HG02943 (cell line): ENCODE results near the gene RUFY3.
A peak's percentile ranks its signal among the peaks of the same experiment; 100 is the strongest.
"Not testable (repeated sequence)": the region's sequence is repeated elsewhere in the genome, so short reads cannot be mapped to it uniquely, and the experiment has no call there.

Source experiments
- ATAC-seq: cut with Tn5 transposase; IDR thresholded peaks from one replicate; pipeline ENCODE4 v1.9.1; 2021; ENCODE audit warnings: mild to moderate bottlenecking, low read depth, moderate library complexity; ENCODE audit not compliant: unreplicated experiment

RUFY3 gene

DNA sequence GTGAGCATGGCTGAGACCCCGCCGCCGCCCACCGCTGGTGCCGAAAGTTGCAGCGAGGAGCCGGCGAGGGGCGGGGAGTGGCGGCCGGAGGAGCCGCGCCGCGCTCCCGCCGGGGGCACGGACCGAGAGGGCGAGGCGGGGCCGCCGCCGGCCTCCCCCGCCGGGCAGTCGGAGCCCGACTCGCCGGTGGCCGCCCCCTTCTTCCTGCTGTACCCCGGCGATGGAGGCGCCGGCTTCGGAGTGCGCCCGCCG, 16.9 kb upstream of the RUFY3 start:
- ATAC-seq, result peak; percentile 43

DNA sequence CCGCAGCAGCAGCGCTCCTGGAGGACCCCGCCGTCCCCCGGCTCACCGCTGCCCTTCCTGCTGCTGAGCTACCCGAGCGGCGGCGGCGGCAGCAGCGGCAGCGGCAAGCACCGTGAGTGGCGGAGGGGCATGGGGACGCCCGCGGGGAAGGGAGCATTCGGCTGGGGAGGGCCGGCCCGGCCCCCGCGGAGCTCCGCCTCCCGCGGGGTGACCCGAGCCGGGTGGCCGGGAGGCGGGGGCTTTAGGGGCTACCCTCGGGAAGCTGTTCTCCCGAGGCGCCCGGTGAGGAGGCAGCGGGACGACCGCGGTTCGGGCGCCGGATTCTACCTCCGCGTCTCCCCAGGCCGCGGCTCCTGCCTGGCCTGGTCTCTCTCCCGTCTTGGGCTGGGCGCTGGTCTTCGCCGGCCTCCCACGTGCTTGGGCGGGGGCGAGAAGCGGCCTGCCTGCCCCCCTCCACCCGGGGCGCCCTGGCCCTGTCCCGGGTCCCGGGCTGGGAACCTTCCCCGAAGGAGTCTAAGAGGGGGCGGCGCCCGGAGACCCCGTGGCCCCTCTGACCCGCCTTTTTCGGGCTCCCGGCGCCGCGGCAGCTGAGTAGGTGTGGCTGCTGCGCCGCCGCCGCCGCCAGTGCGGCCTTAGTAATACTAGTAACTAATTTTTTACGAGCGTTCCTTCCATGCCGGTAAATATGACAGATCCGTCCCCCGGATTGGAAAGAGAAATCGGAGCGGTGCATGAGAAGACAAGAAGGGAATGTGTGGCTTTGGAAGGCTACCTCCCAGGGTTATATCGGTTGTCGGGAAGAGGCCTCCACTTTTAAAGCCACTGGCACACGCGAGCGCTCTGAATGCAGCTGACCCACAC, 16.4 kb upstream of the RUFY3 start:
- peak; percentile 52 for ATAC-seq

GRCh38 chr4:70706044-70706461, 15.7 kb upstream of the RUFY3 start:
- no peak for ATAC-seq

DNA sequence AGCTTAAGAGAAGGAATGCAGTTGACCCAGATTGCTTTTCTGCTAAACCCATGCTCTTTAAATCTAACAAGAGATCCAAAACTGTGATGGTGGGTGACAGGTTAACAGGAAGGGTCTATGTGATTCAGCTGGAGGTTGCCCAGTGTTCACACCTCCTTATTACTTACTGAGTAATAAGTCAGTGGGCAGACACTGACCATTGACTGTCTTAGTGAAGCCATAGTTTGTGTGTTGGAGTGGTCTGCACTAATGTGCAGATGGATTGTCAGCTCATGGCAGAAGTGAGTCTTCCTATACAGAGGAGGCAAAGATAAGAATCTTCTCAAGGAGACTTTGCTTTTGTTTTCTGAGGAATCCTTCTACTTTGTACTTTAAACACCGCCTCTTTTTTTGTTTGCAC, 15.2 kb upstream of the RUFY3 start:
- no peak for ATAC-seq

- no peak for ATAC-seq
Measured at GRCh38 chr4:70709611-70710205, 12.1 kb upstream of the RUFY3 start.

DNA sequence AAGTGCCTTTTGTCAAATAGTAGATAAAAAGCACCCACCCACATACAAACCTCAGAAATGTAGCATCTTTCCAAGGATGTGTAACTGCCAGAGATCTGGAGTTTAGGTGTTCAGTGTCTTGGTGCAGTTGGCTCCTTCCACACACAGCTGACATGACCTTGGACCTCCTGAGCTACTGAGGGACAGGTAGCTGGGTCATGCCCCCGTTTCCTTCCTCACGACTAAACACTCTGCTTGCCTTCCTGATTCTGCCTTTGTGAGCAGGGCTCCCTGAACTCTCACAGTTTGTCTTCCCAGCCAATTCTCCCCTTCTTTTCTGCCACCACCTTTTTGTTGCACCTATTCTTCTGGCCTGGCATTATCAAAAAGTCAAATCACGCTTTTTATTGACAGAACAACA, 10.2 kb upstream of the RUFY3 start:
- ATAC-seq, result no peak

- no peak for ATAC-seq
Measured at GRCh38 chr4:70712150-70712549, 9.6 kb upstream of the RUFY3 start.

DNA sequence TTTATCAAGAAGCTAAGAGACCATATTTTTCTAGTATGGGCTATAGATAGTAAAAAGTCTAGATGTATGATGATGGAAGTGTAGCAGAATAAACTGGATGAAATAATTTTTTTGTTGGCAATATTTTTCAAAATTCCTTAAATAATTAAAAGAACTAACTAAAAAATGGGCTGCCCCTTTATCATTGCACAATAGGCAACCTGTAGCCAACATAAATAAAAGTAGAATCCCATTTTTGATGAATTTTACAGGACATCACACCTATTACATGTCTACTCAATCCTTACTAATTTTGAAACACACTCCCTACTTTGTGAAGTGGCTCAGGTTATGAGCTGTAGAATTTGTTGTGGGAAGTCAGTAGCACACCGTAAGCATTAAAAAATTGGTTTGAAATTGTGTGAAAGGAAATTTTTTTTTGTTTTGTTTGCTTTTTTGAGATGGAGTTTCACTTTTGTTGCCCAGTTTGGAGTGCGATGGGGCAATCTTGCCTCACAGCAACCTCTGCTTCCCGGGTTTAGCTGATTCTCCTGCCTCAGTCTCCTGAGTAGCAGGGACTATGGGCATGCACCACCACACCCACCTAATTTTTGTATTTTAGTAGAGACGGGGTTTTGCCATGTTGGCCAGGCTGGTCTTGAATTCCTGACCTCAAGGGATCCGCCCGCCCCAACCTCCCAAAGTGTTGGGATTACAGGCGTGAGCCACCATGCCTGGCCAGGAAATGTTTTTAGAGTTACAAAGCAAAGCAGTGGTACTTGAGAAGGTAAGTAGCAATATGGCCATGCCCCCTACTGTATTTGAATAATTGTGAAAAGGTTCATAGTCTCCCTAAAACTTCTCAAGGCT, 8.9 kb upstream of the RUFY3 start:
- no peak for ATAC-seq

GRCh38 chr4:70713453-70714078, 8.2 kb upstream of the RUFY3 start:
- no peak for ATAC-seq

DNA sequence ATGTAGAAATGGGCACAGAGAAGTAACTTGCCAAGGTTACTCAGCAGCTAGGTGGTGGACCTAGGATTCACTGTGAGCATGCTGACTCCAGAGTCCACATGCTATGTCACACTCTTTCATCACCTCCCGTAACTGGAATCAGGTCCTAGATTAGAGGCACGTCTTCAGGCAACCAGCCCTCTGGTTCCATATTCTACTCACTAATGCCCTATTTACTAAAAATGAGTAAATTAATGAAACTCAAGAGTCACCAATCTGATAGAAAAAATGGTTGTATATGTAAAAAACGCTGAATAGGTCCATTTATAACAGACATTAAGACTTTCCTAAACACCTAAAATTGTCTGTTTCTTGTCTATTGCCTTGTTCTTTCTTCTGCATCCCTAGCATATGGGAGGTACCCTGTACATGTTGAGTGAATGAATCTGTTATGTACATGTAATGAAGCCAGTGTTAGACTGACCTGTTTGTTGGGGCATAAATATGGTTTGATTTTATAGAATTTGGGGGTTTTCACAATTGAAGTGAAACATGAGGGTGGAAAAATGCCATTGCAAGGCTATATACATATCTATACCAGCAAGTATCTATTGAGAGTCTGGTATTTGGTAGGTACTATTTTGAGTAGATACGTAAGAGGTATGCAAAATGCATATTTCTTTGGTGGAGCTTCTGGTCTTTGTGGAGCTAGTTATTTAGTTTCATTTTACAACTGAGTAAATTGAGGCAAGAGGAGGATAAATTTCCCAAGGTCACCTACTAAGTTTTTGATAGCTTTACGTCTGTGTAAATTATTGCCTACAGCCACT, 7.5 kb upstream of the RUFY3 start:
- ATAC-seq, result no peak

DNA sequence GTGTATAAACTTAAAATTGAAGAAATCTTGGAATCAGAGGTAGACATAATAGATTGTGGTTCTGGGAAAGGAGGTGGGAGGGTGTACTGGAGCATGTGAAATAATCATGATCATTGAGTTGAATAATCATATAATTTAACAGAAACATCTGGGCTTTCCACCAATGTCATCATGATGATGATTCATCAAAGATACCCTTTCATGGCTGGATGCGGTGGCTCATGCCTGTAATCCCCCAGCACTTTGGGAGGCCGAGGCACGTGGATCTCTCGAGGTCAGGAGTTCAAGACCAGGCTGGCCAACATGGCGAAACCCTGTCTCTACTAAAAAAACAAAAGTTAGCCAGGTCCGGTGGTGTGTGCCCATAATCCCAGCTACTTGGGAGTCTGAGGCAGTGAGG, 6.7 kb upstream of the RUFY3 start:
- ATAC-seq, result no peak

GRCh38 chr4:70718811-70719604, 2.8 kb upstream of the RUFY3 start:
- ATAC-seq, result no peak

DNA sequence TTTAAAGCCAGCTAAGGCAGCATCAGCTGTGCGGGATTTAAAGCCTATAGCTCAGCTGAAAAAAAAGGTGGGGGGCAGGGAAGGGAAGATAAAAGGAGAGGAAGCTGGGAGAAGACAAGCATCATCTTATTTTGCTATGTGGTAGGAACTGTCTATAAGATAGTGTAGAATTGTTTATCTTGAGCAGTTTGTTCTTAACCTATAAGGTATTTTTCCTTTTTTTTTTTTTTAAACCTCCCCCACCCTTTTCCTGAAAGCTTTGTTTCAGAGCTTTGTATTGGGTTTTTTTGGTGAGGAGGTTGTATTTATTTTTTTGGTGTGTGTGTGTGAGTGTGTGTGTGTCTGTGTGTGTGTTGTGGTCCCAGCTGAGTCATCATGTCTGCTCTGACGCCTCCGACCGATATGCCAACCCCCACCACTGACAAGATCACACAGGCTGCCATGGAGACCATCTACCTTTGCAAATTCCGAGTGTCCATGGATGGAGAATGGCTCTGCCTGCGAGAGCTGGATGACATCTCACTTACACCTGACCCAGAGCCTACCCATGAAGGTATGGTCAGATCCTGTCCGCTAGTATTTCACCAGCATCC, 531 bp downstream of the RUFY3 start:
- no peak for ATAC-seq

- no peak for ATAC-seq
Measured at GRCh38 chr4:70724463-70724862, 2.7 kb downstream of the RUFY3 start.

DNA sequence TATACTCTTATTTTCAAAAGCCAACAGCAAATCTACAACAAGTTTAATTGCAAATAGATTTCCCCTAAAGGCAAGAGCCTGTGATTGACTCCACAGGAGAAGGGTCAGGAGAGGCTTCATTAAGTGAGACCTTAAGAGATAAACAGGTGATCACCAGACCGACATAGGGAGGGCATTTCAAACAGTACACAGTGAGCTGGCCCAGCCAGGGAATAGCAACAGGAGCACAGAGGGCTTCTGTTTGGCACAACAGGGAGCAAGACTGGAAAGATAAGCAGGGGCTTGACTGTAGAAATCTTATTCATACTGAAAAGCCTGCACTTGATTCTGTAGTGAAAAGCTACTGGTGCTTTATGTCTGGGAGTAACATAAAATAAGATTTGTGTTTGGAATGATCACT, 3.9 kb downstream of the RUFY3 start:
- ATAC-seq, result no peak

DNA sequence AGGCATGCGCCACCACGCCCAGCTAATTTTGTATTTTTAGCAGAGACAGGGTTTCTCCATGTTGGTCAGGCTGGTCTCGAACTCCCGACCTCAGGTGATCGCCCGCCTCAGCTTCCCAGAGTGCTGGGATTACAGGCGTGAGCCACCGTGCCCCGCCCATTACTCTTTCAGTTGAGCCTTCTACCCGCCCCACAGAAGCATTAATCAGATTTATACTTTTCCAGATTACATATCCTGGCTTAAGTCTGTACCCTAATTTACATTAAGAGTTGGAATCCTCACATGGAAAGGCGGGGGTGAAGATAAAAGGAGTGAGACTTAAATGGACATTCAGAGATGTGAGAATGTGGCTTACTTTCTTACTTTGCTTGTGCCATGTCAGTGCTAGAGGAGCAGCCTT, 4.8 kb downstream of the RUFY3 start:
- not testable (repeated sequence) for ATAC-seq

- no peak for ATAC-seq
Measured at GRCh38 chr4:70728091-70728490, 6.3 kb downstream of the RUFY3 start.

DNA sequence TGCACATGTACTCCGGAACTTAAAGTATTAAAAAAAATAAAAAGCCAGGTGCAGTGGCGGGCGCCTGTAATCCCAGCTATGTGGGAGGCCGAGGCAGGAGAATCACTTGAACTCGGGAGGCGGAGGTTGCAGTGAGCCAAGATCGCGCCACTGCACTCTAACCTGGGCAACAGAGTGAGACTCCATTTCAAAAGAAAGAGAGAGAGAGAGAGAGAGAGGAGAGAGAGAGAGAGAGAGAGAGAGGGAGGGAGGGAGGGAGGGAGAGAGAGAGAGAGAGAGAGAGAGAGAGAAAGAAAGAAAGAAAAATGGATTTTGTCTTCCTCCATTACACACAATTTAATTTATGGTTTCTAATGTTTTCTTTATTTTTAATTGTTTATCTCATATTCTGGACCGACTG, 11.1 kb downstream of the RUFY3 start:
- ATAC-seq, result not testable (repeated sequence)
